Measurements from ENCODE around the gene CHRM5. TPM values are rescaled to one million over a fixed set of nuclear protein-coding genes. Genes with fewer than 3 reads are reported as not detected.

Gene CHRM5
- total and polyA plus RNA-seq, 4 donors, result 0.01 to 0.23 TPM; not detected in 2

GRCh38 chr15:33941279-33942063, 26.8 kb upstream of the CHRM5 start:
- H3K4me1 ChIP-seq (ENCODE audit: control insufficient read depth in 5 of 5, insufficient read depth in 5 of 5, low read length in 5 of 5), result peaks cover 0 to 3% (median 0%) of the 10 kb centered on the region in 5 donors
- H3K9me3 ChIP-seq (ENCODE audit: control insufficient read depth in 4 of 4, insufficient read depth in 3 of 4, low read length in 3 of 4), result no peaks in the 10 kb centered on the region
- H3K9ac ChIP-seq (ENCODE audit: insufficient read depth in 1 of 2, low read length in 2 of 2), result no peak overlapping the region
- H3K36me3 ChIP-seq (ENCODE audit: control insufficient read depth in 4 of 4, insufficient read depth in 4 of 4, low read length in 4 of 4), result no peaks in the 10 kb centered on the region
- peak in 2 of 3 donors; percentile 37 to 46 for DNase-seq
- WGBS, 2 donors, result 61 to 84% methylated on average over 4 of the region's 4 CpGs
- H3K27ac ChIP-seq (ENCODE audit: low read depth in 1 of 2, low read length in 1 of 2), result no peak overlapping the region
- H3K27me3 ChIP-seq (ENCODE audit: control insufficient read depth in 3 of 3, insufficient read depth in 3 of 3, low read length in 2 of 3), result no peaks in the 10 kb centered on the region
- ATAC-seq (ENCODE audit: insufficient read depth, low FRiP score), result peak; percentile 53
- TF ChIP-seq, protein P1, sequence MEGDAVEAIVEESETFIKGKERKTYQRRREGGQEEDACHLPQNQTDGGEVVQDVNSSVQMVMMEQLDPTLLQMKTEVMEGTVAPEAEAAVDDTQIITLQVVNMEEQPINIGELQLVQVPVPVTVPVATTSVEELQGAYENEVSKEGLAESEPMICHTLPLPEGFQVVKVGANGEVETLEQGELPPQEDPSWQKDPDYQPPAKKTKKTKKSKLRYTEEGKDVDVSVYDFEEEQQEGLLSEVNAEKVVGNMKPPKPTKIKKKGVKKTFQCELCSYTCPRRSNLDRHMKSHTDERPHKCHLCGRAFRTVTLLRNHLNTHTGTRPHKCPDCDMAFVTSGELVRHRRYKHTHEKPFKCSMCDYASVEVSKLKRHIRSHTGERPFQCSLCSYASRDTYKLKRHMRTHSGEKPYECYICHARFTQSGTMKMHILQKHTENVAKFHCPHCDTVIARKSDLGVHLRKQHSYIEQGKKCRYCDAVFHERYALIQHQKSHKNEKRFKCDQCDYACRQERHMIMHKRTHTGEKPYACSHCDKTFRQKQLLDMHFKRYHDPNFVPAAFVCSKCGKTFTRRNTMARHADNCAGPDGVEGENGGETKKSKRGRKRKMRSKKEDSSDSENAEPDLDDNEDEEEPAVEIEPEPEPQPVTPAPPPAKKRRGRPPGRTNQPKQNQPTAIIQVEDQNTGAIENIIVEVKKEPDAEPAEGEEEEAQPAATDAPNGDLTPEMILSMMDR (IDR thresholded peaks at IDR 0.05; ENCODE audit: control extremely low read depth, extremely low read depth), result no peak
- no peak overlapping the region for H3K4me3 ChIP-seq

DNA sequence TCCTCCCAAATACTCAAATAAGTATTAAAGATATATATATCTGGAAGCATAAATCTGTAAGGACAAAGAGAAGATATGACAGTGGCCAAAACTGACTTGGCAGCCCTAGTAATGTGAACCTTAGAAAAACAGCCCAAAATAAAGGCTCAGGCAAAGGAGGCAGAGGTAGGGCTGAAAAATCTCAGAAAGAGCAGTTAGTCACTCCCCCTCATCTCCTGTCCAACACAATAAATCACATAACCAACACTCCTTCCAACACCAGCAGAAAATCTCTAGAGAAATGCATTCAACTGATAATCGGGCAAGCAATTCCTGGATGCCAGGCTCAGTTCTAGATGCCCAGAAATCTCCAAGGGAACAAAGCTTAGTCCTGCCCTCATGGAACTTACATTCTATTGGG, 22.1 kb upstream of the CHRM5 start:
- H3K9me3 ChIP-seq (ENCODE audit: control insufficient read depth in 4 of 4, insufficient read depth in 3 of 4, low read length in 3 of 4), result no peaks in the 10 kb centered on the region
- ATAC-seq (ENCODE audit: insufficient read depth, low FRiP score) (no peak), DNase-seq (no peak)
- no peaks in the 10 kb centered on the region for H3K4me1 ChIP-seq (ENCODE audit: control insufficient read depth in 5 of 5, insufficient read depth in 5 of 5, low read length in 5 of 5)
- TF ChIP-seq, protein P1 (IDR thresholded peaks at IDR 0.05; ENCODE audit: control extremely low read depth, extremely low read depth), result no peak
- H3K27me3 ChIP-seq (ENCODE audit: control insufficient read depth in 3 of 3, insufficient read depth in 3 of 3, low read length in 2 of 3), result no peaks in the 10 kb centered on the region
- no peak overlapping the region for H3K9ac ChIP-seq (ENCODE audit: insufficient read depth in 1 of 2, low read length in 2 of 2)
- WGBS, 2 donors, result 90 to 93% methylated on average over 1 of the region's 1 CpG
- H3K27ac ChIP-seq (ENCODE audit: low read depth in 1 of 2, low read length in 1 of 2), result no peak overlapping the region
- H3K36me3 ChIP-seq (ENCODE audit: control insufficient read depth in 4 of 4, insufficient read depth in 4 of 4, low read length in 4 of 4), result no peaks in the 10 kb centered on the region
- no peak overlapping the region for H3K4me3 ChIP-seq

DNA sequence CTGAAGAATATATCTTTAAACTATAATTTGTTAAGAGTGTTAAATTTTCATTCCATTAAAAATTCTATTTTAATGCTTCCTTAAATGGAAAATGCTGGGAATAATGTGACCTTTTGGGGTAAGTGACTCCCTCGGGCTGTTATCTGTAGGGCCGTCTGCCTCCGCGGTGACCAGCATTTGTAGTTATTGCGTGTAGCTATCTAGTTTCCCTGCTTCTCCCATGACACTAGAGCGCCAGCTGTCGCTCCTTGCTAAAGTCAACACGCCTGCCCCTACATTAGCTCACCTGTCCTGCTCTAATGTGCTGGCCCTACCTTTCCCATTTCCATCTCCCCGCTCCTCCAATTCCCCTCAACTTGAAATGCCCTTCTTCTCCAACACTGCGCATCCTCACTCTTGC, 12.4 kb upstream of the CHRM5 start:
- Histone ChIP-seq H3K27me3 (ENCODE audit: control insufficient read depth in 3 of 3, insufficient read depth in 3 of 3, low read length in 2 of 3) (no peaks in the 10 kb centered on the region), H3K4me1 (ENCODE audit: control insufficient read depth in 5 of 5, insufficient read depth in 5 of 5, low read length in 5 of 5) (no peaks in the 10 kb centered on the region), H3K9me3 (ENCODE audit: control insufficient read depth in 4 of 4, insufficient read depth in 3 of 4, low read length in 3 of 4) (no peaks in the 10 kb centered on the region), H3K4me3 (no peak overlapping the region), H3K36me3 (ENCODE audit: control insufficient read depth in 4 of 4, insufficient read depth in 4 of 4, low read length in 4 of 4) (no peaks in the 10 kb centered on the region), H3K27ac (ENCODE audit: low read depth in 1 of 2, low read length in 1 of 2) (no peak overlapping the region), H3K9ac (ENCODE audit: insufficient read depth in 1 of 2, low read length in 2 of 2) (no peak overlapping the region)
- no peak for ATAC-seq (ENCODE audit: insufficient read depth, low FRiP score)
- DNase-seq, result no peak
- TF ChIP-seq, protein P1 (IDR thresholded peaks at IDR 0.05; ENCODE audit: control extremely low read depth, extremely low read depth), result no peak
- WGBS, 2 donors, result 81 to 87% methylated on average over 10 of the region's 10 CpGs
